Fibroblast of skin of left biceps (primary cell): ENCODE measurements around the gene PHYHIPL.
A peak's percentile ranks its signal among the peaks of the same experiment; 100 is the strongest.

ENCODE experiments used
- DNase-seq, 2 experiments: peaks; one replicate each; pipeline ENCODE4 v3.0.0-alpha.2; 2013; ENCODE audit warnings: low read depth in 2 of 2

PHYHIPL gene

GRCh38 chr10:59176241-59177030 lies at the start of gene PHYHIPL:
Gene PHYHIPL (plus strand): TSS chr10:59176643. CDS start chr10:59176854, 211 bp downstream.
- DNase-seq: no peak

- no peak for DNase-seq
These were observed 49.5 kb upstream of the PHYHIPL start for GRCh38 chr10:59126991-59127390.

- no peak for DNase-seq
These were observed 48.5 kb upstream of the PHYHIPL start for GRCh38 chr10:59127991-59128390.

- DNase-seq: no peak
These were observed 46.6 kb upstream of the PHYHIPL start for GRCh38 chr10:59129867-59130266.

GRCh38 chr10:59131666-59132065 lies 44.8 kb upstream of the PHYHIPL start:
- DNase-seq: no peak

GRCh38 chr10:59133841-59134593 lies 42.4 kb upstream of the PHYHIPL start:
- no peak for DNase-seq

- DNase-seq: no peak
These were observed 41.7 kb upstream of the PHYHIPL start for GRCh38 chr10:59134785-59135184.

GRCh38 chr10:59135275-59135674 lies 41.2 kb upstream of the PHYHIPL start:
- DNase-seq: no peak

GRCh38 chr10:59138052-59138451 lies 38.4 kb upstream of the PHYHIPL start:
- DNase-seq: no peak

GRCh38 chr10:59143544-59143943 lies 32.9 kb upstream of the PHYHIPL start:
- DNase-seq: no peak

- no peak for DNase-seq
These were observed 27.7 kb upstream of the PHYHIPL start for GRCh38 chr10:59148701-59149100.

GRCh38 chr10:59155556-59155955 lies 20.9 kb upstream of the PHYHIPL start:
- DNase-seq: no peak

- no peak for DNase-seq
These were observed 8.9 kb upstream of the PHYHIPL start for GRCh38 chr10:59167512-59167911.

- DNase-seq: no peak
These were observed 3.9 kb upstream of the PHYHIPL start for GRCh38 chr10:59172567-59172966.

- DNase-seq: no peak
These were observed 3.0 kb upstream of the PHYHIPL start for GRCh38 chr10:59173414-59173813.

GRCh38 chr10:59175538-59176240 lies 754 bp upstream of the PHYHIPL start:
- no peak for DNase-seq

GRCh38 chr10:59177031-59177797 lies 771 bp downstream of the PHYHIPL start:
- peak; percentile 59 to 74 for DNase-seq

- no peak for DNase-seq
These were observed 1.4 kb downstream of the PHYHIPL start for GRCh38 chr10:59177836-59178235.

GRCh38 chr10:59179068-59179467 lies 2.6 kb downstream of the PHYHIPL start:
- DNase-seq: no peak

GRCh38 chr10:59180689-59181270 lies 4.3 kb downstream of the PHYHIPL start:
- DNase-seq: no peak

- peak; percentile 35 to 40 for DNase-seq
These were observed 5.2 kb downstream of the PHYHIPL start for GRCh38 chr10:59181668-59182067.
